A549 (cell line): Measurements from ENCODE around the gene CCND2.

Source experiments
- EHMT2 ChIP-seq: fragments of 200-600 bp; sonication (generic); IDR thresholded peaks from 2 replicates; pipeline ENCODE4 v1.6.1; 2016; ENCODE audit warnings: antibody characterized with exemption, low read depth, mild to moderate bottlenecking, moderate library complexity
- ELK1 ChIP-seq: fragments of 150-350 bp; IDR thresholded peaks from 2 replicates; pipeline ENCODE4 v1.6.1; 2014; ENCODE audit warnings: low read depth, mild to moderate bottlenecking, low read length
- POLR2A ChIP-seq: IDR thresholded peaks from 2 replicates; pipeline ENCODE4 v1.6.1; 2012; ENCODE audit warnings: mild to moderate bottlenecking, low read length
- SMC3 ChIP-seq: fragments of >200 bp; sonication (Bioruptor Twin); formaldehyde crosslinking; IDR thresholded peaks from 3 replicates; pipeline ENCODE4 v1.6.1; 2018; ENCODE audit warnings: inconsistent platforms
- TF ChIP-seq, protein P1 (sequence below): fragments of 200-600 bp; sonication (generic); IDR thresholded peaks from 2 replicates; pipeline ENCODE4 v1.6.1; 2016; ENCODE audit warnings: antibody characterized with exemption, mild to moderate bottlenecking, moderate library complexity

GRCh38 chr12:4257442-4257841 lies 16.1 kb upstream of the CCND2 start:
- no peak for TF ChIP-seq POLR2A
- TF ChIP-seq, protein P1, sequence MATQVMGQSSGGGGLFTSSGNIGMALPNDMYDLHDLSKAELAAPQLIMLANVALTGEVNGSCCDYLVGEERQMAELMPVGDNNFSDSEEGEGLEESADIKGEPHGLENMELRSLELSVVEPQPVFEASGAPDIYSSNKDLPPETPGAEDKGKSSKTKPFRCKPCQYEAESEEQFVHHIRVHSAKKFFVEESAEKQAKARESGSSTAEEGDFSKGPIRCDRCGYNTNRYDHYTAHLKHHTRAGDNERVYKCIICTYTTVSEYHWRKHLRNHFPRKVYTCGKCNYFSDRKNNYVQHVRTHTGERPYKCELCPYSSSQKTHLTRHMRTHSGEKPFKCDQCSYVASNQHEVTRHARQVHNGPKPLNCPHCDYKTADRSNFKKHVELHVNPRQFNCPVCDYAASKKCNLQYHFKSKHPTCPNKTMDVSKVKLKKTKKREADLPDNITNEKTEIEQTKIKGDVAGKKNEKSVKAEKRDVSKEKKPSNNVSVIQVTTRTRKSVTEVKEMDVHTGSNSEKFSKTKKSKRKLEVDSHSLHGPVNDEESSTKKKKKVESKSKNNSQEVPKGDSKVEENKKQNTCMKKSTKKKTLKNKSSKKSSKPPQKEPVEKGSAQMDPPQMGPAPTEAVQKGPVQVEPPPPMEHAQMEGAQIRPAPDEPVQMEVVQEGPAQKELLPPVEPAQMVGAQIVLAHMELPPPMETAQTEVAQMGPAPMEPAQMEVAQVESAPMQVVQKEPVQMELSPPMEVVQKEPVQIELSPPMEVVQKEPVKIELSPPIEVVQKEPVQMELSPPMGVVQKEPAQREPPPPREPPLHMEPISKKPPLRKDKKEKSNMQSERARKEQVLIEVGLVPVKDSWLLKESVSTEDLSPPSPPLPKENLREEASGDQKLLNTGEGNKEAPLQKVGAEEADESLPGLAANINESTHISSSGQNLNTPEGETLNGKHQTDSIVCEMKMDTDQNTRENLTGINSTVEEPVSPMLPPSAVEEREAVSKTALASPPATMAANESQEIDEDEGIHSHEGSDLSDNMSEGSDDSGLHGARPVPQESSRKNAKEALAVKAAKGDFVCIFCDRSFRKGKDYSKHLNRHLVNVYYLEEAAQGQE: no peak
- TF ChIP-seq ELK1: no peak
- no peak for TF ChIP-seq SMC3
- TF ChIP-seq EHMT2: no peak
